Suprapubic skin (tissue), 4 donors: Measurements from ENCODE around the gene NDUFB2. TPM values are rescaled to one million over a fixed set of nuclear protein-coding genes. Genes with fewer than 3 reads are reported as not detected.
"Not testable (repeated sequence)": the region's sequence is repeated elsewhere in the genome, so short reads cannot be mapped to it uniquely, and the experiment has no call there.

Experiments used
- DNase-seq, 2 donors: peaks; one replicate each; pipeline ENCODE4 v3.0.0-alpha.2; 2019; ENCODE audit warnings: low spot score in 2 of 2
- H3K27ac ChIP-seq: fragments of 200-600 bp; sonication (generic); one replicate; pipeline ENCODE4 v1.5.1; 2019
- H3K27me3 ChIP-seq: fragments of 200-600 bp; sonication (generic); one replicate; pipeline ENCODE4 v1.5.1; 2019
- H3K36me3 ChIP-seq: fragments of 200-600 bp; sonication (generic); one replicate; pipeline ENCODE4 v1.5.1; 2019
- H3K4me1 ChIP-seq: fragments of 200-600 bp; sonication (generic); one replicate; pipeline ENCODE4 v1.5.1; 2019
- H3K4me3 ChIP-seq: fragments of 200-600 bp; sonication (generic); one replicate; pipeline ENCODE4 v1.5.1; 2019; ENCODE audit warnings: mild to moderate bottlenecking
- H3K9me3 ChIP-seq: fragments of 200-600 bp; sonication (generic); one replicate; pipeline ENCODE4 v1.5.1; 2019
- EP300 ChIP-seq: sonication (generic); formaldehyde crosslinking; IDR thresholded peaks from one replicate; pipeline ENCODE4 v1.6.1; 2017; ENCODE audit warnings: antibody characterized with exemption
- POLR2A ChIP-seq, 2 donors: fragments of 450-650 bp; IDR thresholded peaks; one replicate each; pipeline ENCODE4 v1.6.1; 2017; ENCODE audit warnings: antibody characterized with exemption in 2 of 2, mild to moderate bottlenecking in 2 of 2, moderate library complexity in 2 of 2
- POLR2AphosphoS5 ChIP-seq, 3 donors: sonication (generic); formaldehyde crosslinking; IDR thresholded peaks; one replicate each; pipeline ENCODE4 v1.6.1; 2017; ENCODE audit warnings: antibody characterized with exemption in 3 of 3
- whole genome bisulfite sequencing: methylation state at CpG from one replicate; pipeline ENCODE4 v1.1.5; 2018; 5-methylcytosine and 5-hydroxymethylcytosine counted together
- total RNA-seq, 4 donors: library from RNA; depleted of rRNA; stranded (reverse); fragments of >200 nt; gene quantifications; one replicate each; pipeline ENCODE4 v1.1.0, GENCODE V29; 2016
- TF ChIP-seq, protein P1 (sequence below), 2 donors: fragments of 200-600 bp in 1 of 2; fragments of 450-650 bp in 1 of 2; sonication (generic) in 1 of 2; IDR thresholded peaks; one replicate each; pipeline ENCODE4 v1.5.1; 2016 to 2019; ENCODE audit warnings: antibody characterized with exemption in 2 of 2, mild to moderate bottlenecking in 1 of 2, moderate library complexity in 1 of 2

NDUFB2 gene
- total RNA-seq, 4 donors from 2014 or later = 104 to 435 (median 229) TPM

- DNase-seq = no peak
- 82% methylated on average over 1 of the region's 1 CpG for WGBS
Observed at GRCh38 chr7:140668641-140669040, 27.9 kb upstream of the NDUFB2 start.

GRCh38 chr7:140669352-140669751, 27.2 kb upstream of the NDUFB2 start:
- DNase-seq = no peak
- TF ChIP-seq POLR2AphosphoS5 (IDR thresholded peaks at IDR 0.05) (no peak), POLR2A (IDR thresholded peaks at IDR 0.05) (no peak), EP300 (no peak)
- TF ChIP-seq, protein P1, sequence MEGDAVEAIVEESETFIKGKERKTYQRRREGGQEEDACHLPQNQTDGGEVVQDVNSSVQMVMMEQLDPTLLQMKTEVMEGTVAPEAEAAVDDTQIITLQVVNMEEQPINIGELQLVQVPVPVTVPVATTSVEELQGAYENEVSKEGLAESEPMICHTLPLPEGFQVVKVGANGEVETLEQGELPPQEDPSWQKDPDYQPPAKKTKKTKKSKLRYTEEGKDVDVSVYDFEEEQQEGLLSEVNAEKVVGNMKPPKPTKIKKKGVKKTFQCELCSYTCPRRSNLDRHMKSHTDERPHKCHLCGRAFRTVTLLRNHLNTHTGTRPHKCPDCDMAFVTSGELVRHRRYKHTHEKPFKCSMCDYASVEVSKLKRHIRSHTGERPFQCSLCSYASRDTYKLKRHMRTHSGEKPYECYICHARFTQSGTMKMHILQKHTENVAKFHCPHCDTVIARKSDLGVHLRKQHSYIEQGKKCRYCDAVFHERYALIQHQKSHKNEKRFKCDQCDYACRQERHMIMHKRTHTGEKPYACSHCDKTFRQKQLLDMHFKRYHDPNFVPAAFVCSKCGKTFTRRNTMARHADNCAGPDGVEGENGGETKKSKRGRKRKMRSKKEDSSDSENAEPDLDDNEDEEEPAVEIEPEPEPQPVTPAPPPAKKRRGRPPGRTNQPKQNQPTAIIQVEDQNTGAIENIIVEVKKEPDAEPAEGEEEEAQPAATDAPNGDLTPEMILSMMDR (IDR thresholded peaks at IDR 0.05) = no peak
- Histone ChIP-seq H3K27ac (no peak overlapping the region), H3K4me1 (peaks cover 13% of the 10 kb centered on the region), H3K4me3 (no peak overlapping the region), H3K9me3 (no peaks in the 10 kb centered on the region), H3K27me3 (no peaks in the 10 kb centered on the region), H3K36me3 (no peaks in the 10 kb centered on the region)
- WGBS = 91% methylated on average over 3 of the region's 3 CpGs

More at GRCh38 chr7:140668641-140669040, 27.9 kb upstream of the NDUFB2 start:
- Histone ChIP-seq H3K9me3 (no peaks in the 10 kb centered on the region), H3K36me3 (no peaks in the 10 kb centered on the region), H3K4me1 (peaks cover 6% of the 10 kb centered on the region), H3K4me3 (no peak overlapping the region), H3K27ac (no peak overlapping the region), H3K27me3 (no peaks in the 10 kb centered on the region)
- no peak for TF ChIP-seq POLR2AphosphoS5 (IDR thresholded peaks at IDR 0.05)
- TF ChIP-seq POLR2A (IDR thresholded peaks at IDR 0.05) = no peak
- no peak for TF ChIP-seq EP300
- TF ChIP-seq, protein P1 (IDR thresholded peaks at IDR 0.05) = no peak

DNA sequence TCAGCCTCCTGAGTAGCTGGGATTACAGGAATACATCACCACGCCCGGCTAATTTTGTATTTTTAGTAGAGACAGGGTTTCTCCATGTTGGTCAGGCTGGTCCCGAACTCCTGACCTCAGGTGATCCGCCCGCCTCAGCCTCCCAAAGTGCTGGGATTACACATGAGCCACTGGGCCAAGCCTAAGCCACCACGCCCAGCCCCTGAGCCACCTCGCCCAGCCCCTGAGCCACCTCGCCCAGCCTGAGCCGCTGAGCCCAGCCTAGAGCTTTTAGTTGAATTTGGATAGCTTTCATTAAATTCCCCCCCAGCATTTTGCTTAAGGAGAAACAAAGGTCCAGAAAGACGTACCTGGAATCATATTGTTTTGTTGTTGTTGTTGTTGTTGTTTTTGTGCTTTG, 26.6 kb upstream of the NDUFB2 start:
- WGBS = 65% methylated on average over 10 of the region's 10 CpGs
- H3K36me3 ChIP-seq = not testable (repeated sequence)

GRCh38 chr7:140670343-140670935, 26.1 kb upstream of the NDUFB2 start:
- peaks cover 23% of the 10 kb centered on the region for H3K4me1 ChIP-seq
- H3K9me3 ChIP-seq = no peaks in the 10 kb centered on the region
- TF ChIP-seq POLR2A (IDR thresholded peaks at IDR 0.05) = no peak
- no peak for TF ChIP-seq EP300
- no peak for TF ChIP-seq POLR2AphosphoS5 (IDR thresholded peaks at IDR 0.05)
- TF ChIP-seq, protein P1 (IDR thresholded peaks at IDR 0.05) = no peak
- H3K36me3 ChIP-seq = no peaks in the 10 kb centered on the region
- WGBS = 60% methylated on average over 4 of the region's 4 CpGs
- no peak overlapping the region for H3K27ac ChIP-seq
- H3K4me3 ChIP-seq = no peak overlapping the region
- DNase-seq = peak in 1 of 2 donors; percentile 21
- H3K27me3 ChIP-seq = no peaks in the 10 kb centered on the region

More for the DNA sequence above, 26.6 kb upstream of the NDUFB2 start:
- not testable (repeated sequence) for H3K9me3 ChIP-seq, H3K27ac ChIP-seq, H3K27me3 ChIP-seq, H3K4me3 ChIP-seq
- peak in 1 of 2 donors; percentile 24 for DNase-seq
- H3K4me1 ChIP-seq = peaks cover 18% of the 10 kb centered on the region

GRCh38 chr7:140671966-140672365, 24.5 kb upstream of the NDUFB2 start:
- H3K27ac ChIP-seq = no peak overlapping the region
- H3K9me3 ChIP-seq = no peaks in the 10 kb centered on the region
- H3K27me3 ChIP-seq = no peaks in the 10 kb centered on the region
- DNase-seq = peak in 1 of 2 donors; percentile 55
- H3K36me3 ChIP-seq = no peaks in the 10 kb centered on the region
- 76% methylated on average over 15 of the region's 15 CpGs for WGBS
- peaks cover 27% of the 10 kb centered on the region for H3K4me1 ChIP-seq
- TF ChIP-seq POLR2AphosphoS5 (IDR thresholded peaks at IDR 0.05) = no peak
- no peak for TF ChIP-seq POLR2A (IDR thresholded peaks at IDR 0.05)
- TF ChIP-seq EP300 = no peak
- TF ChIP-seq, protein P1 (IDR thresholded peaks at IDR 0.05) = no peak
- no peak overlapping the region for H3K4me3 ChIP-seq
